Body of pancreas (tissue), 4 donors: ENCODE measurements around the gene ADAMTS17. TPM values are rescaled to one million over a fixed set of nuclear protein-coding genes. Genes with fewer than 3 reads are reported as not detected.

ENCODE experiments used
- ATAC-seq: fragments of 150-250 bp; one replicate; pipeline ENCODE4 v1.9.1; 2016
- DNase-seq, 4 donors: peaks; one replicate each; pipeline ENCODE4 v3.0.0-alpha.2; 2019
- H3K27ac ChIP-seq, 4 donors: fragments of 200-600 bp; sonication (generic); 1 replicate in 3 of 4; 2 replicates in 1 of 4; pipeline versions ENCODE4 v1.5.1 to v1.6.1; 2016 to 2019; ENCODE audit warnings: mild to moderate bottlenecking in 1 of 4, mixed read lengths in 1 of 4, moderate library complexity in 1 of 4
- H3K27me3 ChIP-seq, 2 donors: fragments of 200-600 bp; sonication (generic); one replicate each; pipeline ENCODE4 v1.6.0; 2016; ENCODE audit warnings: mild to moderate bottlenecking in 1 of 2
- H3K36me3 ChIP-seq, 2 donors: fragments of 200-600 bp; sonication (generic); replicated peaks in 1 of 2; 2 replicates each; pipeline ENCODE4 v1.5.1; 2016; ENCODE audit warnings: low read depth in 2 of 2; ENCODE audit not compliant: insufficient read depth in 1 of 2
- H3K4me1 ChIP-seq: fragments of 200-600 bp; sonication (generic); one replicate; pipeline ENCODE4 v1.6.0; 2016
- H3K4me3 ChIP-seq, 2 donors: fragments of 200-600 bp; sonication (generic); 1 replicate in 1 of 2; 2 replicates in 1 of 2; pipeline ENCODE4 v1.5.1; 2016 to 2019
- H3K9me3 ChIP-seq, 3 donors: fragments of 200-600 bp; sonication (generic); 1 replicate in 2 of 3; 2 replicates in 1 of 3; pipeline ENCODE4 v1.5.1; 2016
- CTCF ChIP-seq, 7 experiments: fragments of 450-650 bp in 4 of 7; fragments of 200-600 bp in 3 of 7; sonication (generic) in 3 of 7; IDR thresholded peaks; one replicate each; pipeline ENCODE4 v1.5.1; 2016 to 2019; ENCODE audit warnings: antibody characterized with exemption in 7 of 7
- POLR2A ChIP-seq, 3 donors: fragments of 450-650 bp; IDR thresholded peaks; one replicate each; pipeline ENCODE4 v1.6.1; 2016; ENCODE audit warnings: antibody characterized with exemption in 3 of 3, mild to moderate bottlenecking in 2 of 3
- WGBS, 2 donors: methylation state at CpG; one replicate each; pipeline ENCODE4 v1.1.5; 2017; 5-methylcytosine and 5-hydroxymethylcytosine counted together
- intact Hi-C: fragments of 100-400 bp; cut with DNase I; formaldehyde crosslinking; loops from one replicate; pipeline ENCODE4 v1.15.1; 2023
- total RNA-seq, 2 donors: library from RNA; depleted of rRNA; stranded (reverse); fragments of >200 nt; gene quantifications; one replicate each; pipeline ENCODE4 v1.1.0, GENCODE V29; 2016

Gene ADAMTS17
- total RNA-seq, 2 donors from 2014 or later, result 24.6 to 26.0 TPM

DNA sequence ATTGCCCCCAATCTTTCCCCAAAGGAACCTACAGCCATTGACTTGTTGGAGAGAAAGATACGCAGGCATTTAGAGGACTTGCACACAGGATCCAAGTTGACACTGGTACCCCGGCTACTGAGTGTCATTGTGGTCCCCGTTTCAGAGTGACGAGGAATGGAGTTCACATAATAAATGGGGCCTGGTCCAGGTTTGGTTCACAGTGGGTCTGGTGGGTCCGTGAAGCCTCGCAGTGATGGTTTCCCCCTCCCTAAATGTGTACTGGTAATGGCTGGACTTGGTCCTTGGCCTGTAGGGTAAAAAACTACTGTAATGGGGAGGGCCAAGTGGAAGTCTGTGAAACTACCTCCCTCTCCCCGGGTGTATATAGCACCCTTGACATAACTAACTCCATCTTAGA is 376.4 kb downstream of the ADAMTS17 start:
- no peak for DNase-seq
- no peaks in the 10 kb centered on the region for H3K4me1 ChIP-seq
- no peaks in the 10 kb centered on the region for H3K27me3 ChIP-seq
- no peaks in the 10 kb centered on the region for H3K36me3 ChIP-seq
- WGBS, 2 donors, result 96% methylated on average over 7 of the region's 7 CpGs
- TF ChIP-seq CTCF (IDR thresholded peaks at IDR 0.05) (no peak), POLR2A (IDR thresholded peaks at IDR 0.05) (no peak)
- no peaks in the 10 kb centered on the region for H3K9me3 ChIP-seq
- no peak overlapping the region for H3K27ac ChIP-seq
- intact Hi-C loops, result no loop called here
- H3K4me3 ChIP-seq, result no peak overlapping the region
- no peak for ATAC-seq

DNA sequence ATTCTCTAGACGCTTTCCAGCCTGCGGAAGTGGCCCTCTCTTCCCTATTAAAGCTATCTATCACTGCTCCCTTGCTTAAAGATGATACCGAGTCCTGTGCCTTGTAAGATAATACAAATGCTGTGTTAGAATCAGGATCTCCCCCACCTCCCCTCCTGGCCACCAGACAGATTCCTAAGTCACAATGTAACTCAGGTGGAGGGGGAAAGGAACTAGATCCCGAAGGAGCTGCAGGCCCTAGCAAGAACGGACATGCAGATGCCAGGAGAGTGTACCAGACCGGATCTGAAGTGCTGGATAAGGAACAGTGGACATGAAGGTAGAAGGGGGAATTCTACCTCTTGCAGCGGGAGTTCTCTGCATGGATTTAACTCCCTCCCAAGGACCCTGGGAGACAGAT is 377.8 kb downstream of the ADAMTS17 start:
- no peaks in the 10 kb centered on the region for H3K36me3 ChIP-seq
- H3K4me1 ChIP-seq, result no peaks in the 10 kb centered on the region
- WGBS, 2 donors, result 90 to 92% methylated on average over 7 of the region's 7 CpGs
- H3K4me3 ChIP-seq, result no peak overlapping the region
- no peaks in the 10 kb centered on the region for H3K27me3 ChIP-seq
- H3K9me3 ChIP-seq, result no peaks in the 10 kb centered on the region
- no peak overlapping the region for H3K27ac ChIP-seq
- TF ChIP-seq CTCF (IDR thresholded peaks at IDR 0.05) (no peak), POLR2A (IDR thresholded peaks at IDR 0.05) (no peak)
- ATAC-seq (no peak), DNase-seq (no peak)
- intact Hi-C loops, result no loop called here

DNA sequence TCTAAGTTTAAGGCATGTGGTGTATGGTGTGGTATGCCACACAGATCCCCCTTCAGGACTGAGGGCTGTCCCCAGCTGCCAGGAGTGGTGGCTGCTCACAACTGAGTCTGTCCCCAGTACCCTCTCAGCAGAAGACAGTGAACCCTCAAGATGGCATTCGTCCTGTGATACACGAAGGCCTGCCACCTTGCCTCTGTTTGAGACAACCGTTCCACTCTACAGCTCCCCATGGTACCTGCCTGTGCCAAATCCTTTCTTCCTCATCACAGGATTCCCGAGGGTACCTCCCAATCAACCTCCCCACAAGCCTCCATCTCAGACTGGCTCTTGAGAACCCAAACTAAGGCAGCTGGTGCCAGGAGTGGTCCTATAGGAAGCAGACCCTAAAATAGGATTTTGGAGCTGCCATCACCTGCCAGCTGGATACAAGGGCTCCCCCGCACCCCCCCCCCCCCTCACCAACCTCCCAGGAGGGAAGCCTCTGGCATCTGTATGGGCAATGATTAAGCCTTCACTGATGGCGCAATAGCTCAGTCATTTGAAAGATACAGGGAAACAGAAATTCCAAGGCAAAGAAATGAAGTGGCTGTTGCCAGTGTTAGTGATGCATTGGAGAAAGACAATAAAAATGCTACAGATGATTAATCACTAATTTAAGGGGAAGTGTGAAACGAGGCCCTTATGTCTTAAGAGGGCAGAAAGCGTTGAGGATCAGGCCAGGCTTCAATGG is 378.5 kb downstream of the ADAMTS17 start:
- WGBS, 2 donors, result 59 to 74% methylated on average over 8 of the region's 8 CpGs
- H3K36me3 ChIP-seq, result no peaks in the 10 kb centered on the region
- H3K4me1 ChIP-seq, result no peaks in the 10 kb centered on the region
- no peak for TF ChIP-seq CTCF (IDR thresholded peaks at IDR 0.05)
- no peak for TF ChIP-seq POLR2A (IDR thresholded peaks at IDR 0.05)
- intact Hi-C loops, result no loop called here
- ATAC-seq (peak; percentile 59), DNase-seq (peak in 2 of 4 donors; percentile 9 to 28)
- H3K27me3 ChIP-seq, result no peaks in the 10 kb centered on the region
- no peaks in the 10 kb centered on the region for H3K9me3 ChIP-seq
- H3K27ac ChIP-seq, result no peak overlapping the region
- H3K4me3 ChIP-seq, result no peak overlapping the region

DNA sequence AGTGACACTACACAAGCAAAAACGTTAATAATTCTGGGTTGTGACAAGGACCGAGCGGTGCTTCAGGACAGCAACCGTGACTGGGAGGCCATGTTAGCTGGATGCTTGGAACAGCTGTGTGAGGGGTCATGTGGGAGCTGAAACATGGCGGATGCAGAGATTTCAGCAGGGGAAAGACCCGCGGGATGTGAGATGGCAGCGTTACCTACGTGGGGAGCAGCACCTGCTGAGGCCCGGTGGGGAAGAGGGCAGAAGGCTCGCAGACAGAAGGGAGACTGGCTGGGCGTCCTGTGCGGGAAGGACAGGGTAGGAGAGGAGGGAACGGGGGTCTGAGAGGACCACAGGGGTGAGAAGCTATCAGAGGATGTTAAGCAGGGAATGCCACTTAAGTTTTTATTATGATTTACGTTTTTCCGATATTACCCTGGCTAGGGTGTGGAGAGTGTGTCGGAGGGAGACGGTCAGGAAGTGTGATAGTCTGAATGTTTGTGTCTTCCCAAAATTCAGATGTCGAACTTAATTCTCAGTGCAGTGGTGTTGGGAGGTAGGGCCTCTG is 379.7 kb downstream of the ADAMTS17 start:
- Histone ChIP-seq H3K27me3 (no peaks in the 10 kb centered on the region), H3K4me1 (no peaks in the 10 kb centered on the region), H3K4me3 (no peak overlapping the region), H3K9me3 (no peaks in the 10 kb centered on the region), H3K27ac (no peak overlapping the region), H3K36me3 (no peaks in the 10 kb centered on the region)
- ATAC-seq (no peak), DNase-seq (peak in 1 of 4 donors; percentile 6)
- TF ChIP-seq CTCF (IDR thresholded peaks at IDR 0.05) (no peak), POLR2A (IDR thresholded peaks at IDR 0.05) (no peak)
- intact Hi-C loops, result no loop called here
- whole genome bisulfite sequencing, 2 donors, result 91 to 95% methylated on average over 19 of the region's 19 CpGs

- peak; percentile 38 to 58 (median 46) for DNase-seq
- Histone ChIP-seq H3K27me3 (no peaks in the 10 kb centered on the region), H3K27ac (no peak overlapping the region), H3K4me3 (no peak overlapping the region), H3K36me3 (no peaks in the 10 kb centered on the region), H3K9me3 (no peaks in the 10 kb centered on the region), H3K4me1 (no peaks in the 10 kb centered on the region)
- peak; percentile 56 for ATAC-seq
- intact Hi-C loops, result no loop called here
- TF ChIP-seq CTCF (IDR thresholded peaks at IDR 0.05) (peak in 4 of 7 experiments; percentile 27 to 38 (median 34)), POLR2A (IDR thresholded peaks at IDR 0.05) (no peak)
- 45 to 50% methylated on average over 10 to 12 of the region's 12 CpGs for WGBS, 2 donors
These were observed 380.7 kb downstream of the ADAMTS17 start for GRCh38 chr15:99961011-99961441.
